Endothelial cell of umbilical vein (primary cell): ENCODE measurements around the gene CNDP2. TPM values are rescaled to one million over a fixed set of nuclear protein-coding genes. Genes with fewer than 3 reads are reported as not detected.

Source experiments
- BruUV-seq: library from RNA; stranded (reverse); fragments of 400-500 nt; replicated peaks from 2 replicates; lab custom pipeline; 2021; lab: Mats Ljungman, UMichigan
- CTCF ChIA-PET: fragments of 300-600, 350-600 bp; sonication (Branson Sonifier 250); formaldehyde crosslinking; loops from one replicate; lab custom pipeline; 2021; ENCODE audit warnings: antibody characterized with exemption, inconsistent platforms; lab: Charles Lee
- POLR2A ChIA-PET: fragments of 300-600, 350-600 bp; sonication (Branson Sonifier 250); formaldehyde crosslinking; loops from one replicate; lab custom pipeline; 2021; ENCODE audit warnings: antibody characterized with exemption, inconsistent platforms; lab: Charles Lee
- DNase-seq: peaks from one replicate; pipeline ENCODE4 v3.0.0-alpha.2; 2011; ENCODE audit warnings: low read depth, low spot score
- FAIRE-seq: peaks from 2 replicates; lab custom pipeline; 2011; peaks lifted over from hg19 to GRCh38; lab: Jason Lieb, UNC
- H2AFZ ChIP-seq: 2 replicates; pipeline ENCODE4 v1.6.0; 2012; ENCODE audit warnings: low read depth, low read length, control low read depth, inconsistent platforms
- H3K27ac ChIP-seq: 2 replicates; pipeline ENCODE4 v1.5.1; 2011; ENCODE audit warnings: low read depth, mild to moderate bottlenecking, control low read depth, low read length, moderate library complexity; ENCODE audit not compliant: insufficient read depth
- H3K27me3 ChIP-seq, 2 experiments: 2 replicates each; pipeline versions ENCODE4 v1.6.0 to v1.6.1; 2011; ENCODE audit warnings: low read length in 2 of 2, mixed read lengths in 1 of 2; ENCODE audit not compliant: control insufficient read depth in 2 of 2, insufficient read depth in 2 of 2
- H3K36me3 ChIP-seq, 2 experiments: 2 replicates in 1 of 2; 3 replicates in 1 of 2; pipeline ENCODE4 v1.5.1; 2011; ENCODE audit warnings: low read length in 2 of 2, mild to moderate bottlenecking in 1 of 2, moderate library complexity in 1 of 2; ENCODE audit not compliant: control insufficient read depth in 2 of 2, insufficient read depth in 2 of 2; ENCODE audit errors: extremely low read depth in 1 of 2
- H3K4me1 ChIP-seq: 3 replicates; pipeline ENCODE4 v1.5.1; 2011; ENCODE audit warnings: mild to moderate bottlenecking, low read length; ENCODE audit not compliant: control insufficient read depth, insufficient read depth; ENCODE audit errors: extremely low read depth
- H3K4me2 ChIP-seq: 2 replicates; pipeline ENCODE4 v1.6.1; 2011; ENCODE audit warnings: low read length, control low read depth, mixed read lengths; ENCODE audit not compliant: insufficient read depth
- H3K4me3 ChIP-seq, 3 experiments: fragments of 200-600 bp in 1 of 3; sonication (generic), shearing (Covaris generic) in 1 of 3; replicated peaks in 1 of 3; 2 replicates each; pipeline ENCODE4 v1.5.1; 2011 to 2016; ENCODE audit warnings: control low read depth in 3 of 3, low read length in 3 of 3, mild to moderate bottlenecking in 2 of 3, inconsistent platforms in 1 of 3, low read depth in 1 of 3, moderate library complexity in 1 of 3; ENCODE audit not compliant: insufficient read depth in 1 of 3
- H3K79me2 ChIP-seq: 2 replicates; pipeline ENCODE4 v1.6.0; 2012; ENCODE audit warnings: low read length, inconsistent platforms; ENCODE audit not compliant: control insufficient read depth, insufficient read depth
- H3K9ac ChIP-seq: replicated peaks from 2 replicates; pipeline ENCODE3; 2011; ENCODE audit warnings: low read length, control low read depth; ENCODE audit not compliant: insufficient read depth; ENCODE audit errors: extremely low read depth
- H3K9me1 ChIP-seq: replicated peaks from 3 replicates; pipeline ENCODE4 v1.6.0; 2011; ENCODE audit warnings: mild to moderate bottlenecking, low read length; ENCODE audit not compliant: control insufficient read depth, insufficient read depth; ENCODE audit errors: extremely low read depth
- H3K9me3 ChIP-seq: replicated peaks from 2 replicates; pipeline ENCODE4 v1.5.1; 2012; ENCODE audit warnings: low read length, inconsistent platforms; ENCODE audit not compliant: control insufficient read depth, insufficient read depth
- H4K20me1 ChIP-seq: replicated peaks from 2 replicates; pipeline ENCODE3; 2011; ENCODE audit warnings: mild to moderate bottlenecking, low read length; ENCODE audit not compliant: control insufficient read depth, insufficient read depth; ENCODE audit errors: extremely low read depth
- CTCF ChIP-seq, 2 donors: IDR thresholded peaks; 1 replicate in 1 of 2; 2 replicates in 1 of 2; pipeline ENCODE4 v1.5.1; 2011; ENCODE audit warnings: low read length in 2 of 2, mild to moderate bottlenecking in 2 of 2, moderate library complexity in 2 of 2, control low read depth in 1 of 2, inconsistent platforms in 1 of 2, low read depth in 1 of 2; ENCODE audit not compliant: insufficient read depth in 1 of 2; ENCODE audit errors: extremely low read depth in 1 of 2
- EZH2 ChIP-seq: IDR thresholded peaks from 2 replicates; pipeline ENCODE4 v1.6.1; 2012; ENCODE audit warnings: borderline replicate concordance, low read depth, mild to moderate bottlenecking, moderate library complexity, low read length, inconsistent platforms; ENCODE audit not compliant: severe bottlenecking
- FOS ChIP-seq: IDR thresholded peaks from 2 replicates; pipeline ENCODE4 v1.6.1; 2011; ENCODE audit warnings: mild to moderate bottlenecking, low read length, moderate library complexity, borderline replicate concordance; ENCODE audit not compliant: insufficient read depth
- GATA2 ChIP-seq: IDR thresholded peaks from 2 replicates; pipeline ENCODE4 v1.7.0; 2011; ENCODE audit warnings: low read depth, mild to moderate bottlenecking, moderate library complexity, mixed read lengths, low read length; ENCODE audit not compliant: insufficient read length, insufficient read depth
- JUN ChIP-seq: IDR thresholded peaks from 2 replicates; pipeline ENCODE4 v1.6.1; 2011; ENCODE audit warnings: borderline replicate concordance, low read depth; ENCODE audit not compliant: insufficient read length, insufficient read depth
- MAX ChIP-seq: IDR thresholded peaks from 2 replicates; pipeline ENCODE4 v1.6.1; 2011; ENCODE audit not compliant: insufficient read depth, insufficient read length
- MYC ChIP-seq: IDR thresholded peaks from one replicate; pipeline ENCODE4 v1.6.1; 2011; ENCODE audit warnings: mild to moderate bottlenecking, low read depth, low read length
- POLR2A ChIP-seq: IDR thresholded peaks from 2 replicates; pipeline ENCODE4 v1.6.1; 2012; ENCODE audit warnings: low read depth, mild to moderate bottlenecking, control low read depth, low read length
- POLR2AphosphoS5 ChIP-seq: IDR thresholded peaks from 2 replicates; pipeline ENCODE4 v1.6.1; 2012; ENCODE audit warnings: low read depth, mild to moderate bottlenecking, control low read depth, low read length, moderate library complexity; ENCODE audit not compliant: insufficient read depth
- dilution Hi-C: fragments of 300-500 bp; cut with MboI; formaldehyde crosslinking; loops from one replicate; pipeline ENCODE4 v1.15.0; 2019; ENCODE audit warnings: low sequenced_read_pairs; ENCODE audit not compliant: extremely low pct_ligation_motif_present
- intact Hi-C: fragments of 100-400 bp; cut with micrococcal nuclease; formaldehyde crosslinking; loops from one replicate; pipeline ENCODE4 v1.10.0; 2022
- polyA plus RNA-seq, 4 experiments: library from polyadenylated mRNA; depleted of rRNA in 3 of 4; stranded (reverse) in 3 of 4; unstranded in 1 of 4; fragments of >200 nt; gene quantifications; 2 replicates each; pipeline versions ENCODE4 v1.2.1 to v1.2.3, GENCODE V29; 2011 to 2012; ENCODE audit warnings: missing spikeins in 1 of 4
- total RNA-seq: library from RNA; stranded (reverse); gene quantifications from 2 replicates; pipeline ENCODE4 v1.2.3, GENCODE V29; 2021

CNDP2 gene
- total and polyA plus RNA-seq, 2 donors (not counting 3 experiments of a cell fraction or from before 2014, with no cell fraction given), result 52.9 to 123 TPM

GRCh38 chr18:74478316-74478715, 17.8 kb upstream of the CNDP2 start:
- Histone ChIP-seq H3K27ac (no peak overlapping the region), H3K4me1 (no peaks in the 10 kb centered on the region), H3K36me3 (no peaks in the 10 kb centered on the region), H3K9ac (no peak overlapping the region), H3K4me2 (no peak overlapping the region), H3K9me1 (no peaks in the 10 kb centered on the region), H2AFZ (no peak overlapping the region), H3K9me3 (no peaks in the 10 kb centered on the region), H3K79me2 (no peaks in the 10 kb centered on the region), H3K4me3 (no peak overlapping the region), H3K27me3 (peaks cover 0 to 3% of the 10 kb centered on the region in 2 experiments), H4K20me1 (no peaks in the 10 kb centered on the region)
- dilution Hi-C loops (no loop called here), intact Hi-C loops (loop anchor here (5.0 kb wide), 1 partner anchor 281 kb away; no protein-coding TSS in a partner anchor)
- no TSS peak for BruUV-seq
- CTCF ChIA-PET, result no interaction called here
- POLR2A ChIA-PET, result no interaction called here
- FAIRE-seq (no peak), DNase-seq (no peak)
- TF ChIP-seq GATA2, result no peak
- no peak for TF ChIP-seq MYC
- no peak for TF ChIP-seq POLR2A
- TF ChIP-seq CTCF (IDR thresholded peaks at IDR 0.05; ENCODE audit: extremely low read depth in 1 of 2, insufficient read depth in 1 of 2, low read depth in 1 of 2, low read length in 2 of 2), result no peak
- TF ChIP-seq MAX, result no peak
- TF ChIP-seq JUN, result no peak
- TF ChIP-seq EZH2, result no peak
- no peak for TF ChIP-seq POLR2AphosphoS5
- TF ChIP-seq FOS, result no peak
